ENCODE data around the gene ZNF91. TPM values are rescaled to one million over a fixed set of nuclear protein-coding genes. Genes with fewer than 3 reads are reported as not detected.

Gene ZNF91
- total and polyA plus RNA-seq, 4 donors = 2.9 to 25.9 (median 14.2) TPM

DNA sequence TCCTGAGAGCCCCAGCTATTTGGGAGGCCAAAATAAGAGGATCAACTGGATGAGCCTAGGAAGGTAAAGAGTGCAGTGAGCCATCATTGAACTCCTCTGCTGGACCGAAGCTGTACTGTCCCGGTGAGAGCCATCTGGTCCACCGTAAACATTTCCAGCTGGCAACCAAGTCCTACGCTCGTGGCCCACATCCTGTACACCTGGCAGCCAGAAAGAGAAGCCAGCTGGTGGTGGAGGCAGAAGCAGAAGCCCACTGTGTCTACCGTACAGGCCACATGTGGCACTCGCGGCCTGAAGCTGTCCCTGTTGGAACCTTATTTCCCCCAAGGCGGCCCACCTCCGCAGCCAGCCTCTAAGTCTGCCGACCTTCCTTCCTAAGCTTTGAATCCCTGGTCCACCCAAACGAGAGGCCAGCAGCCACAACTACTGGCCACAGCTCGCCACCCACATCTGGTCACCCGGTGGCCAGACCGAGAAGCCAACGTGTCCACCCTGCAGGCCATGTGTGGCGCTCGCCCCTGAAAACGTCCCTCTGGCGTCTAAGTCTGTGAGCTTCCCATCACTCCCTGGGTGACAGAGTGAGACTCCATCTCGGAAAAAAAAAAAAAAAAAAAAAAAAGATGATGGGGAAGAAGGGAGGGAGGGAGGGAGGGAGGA lies 14.2 kb upstream of the ZNF91 start:
- H3K4me3 ChIP-seq (ENCODE audit: low read depth in 1 of 3, low read length in 3 of 3) = no peak overlapping the region
- no peak for DNase-seq (ENCODE audit: low spot score)
- no peaks in the 10 kb centered on the region for H3K4me1 ChIP-seq (ENCODE audit: control insufficient read depth in 4 of 4, insufficient read depth in 4 of 4, low read length in 3 of 4)
- peaks cover 0 to 15% (median 0%) of the 10 kb centered on the region in 4 donors for H3K9me3 ChIP-seq (ENCODE audit: control insufficient read depth in 4 of 4, low read length in 3 of 4)
- no peak for TF ChIP-seq CTCF (IDR thresholded peaks at IDR 0.05; ENCODE audit: low read depth, low read length, missing input control)
- no peak for TF ChIP-seq RAD21 (IDR thresholded peaks at IDR 0.05)
- TF ChIP-seq FOXA2 (IDR thresholded peaks at IDR 0.05) = no peak
- no peak for TF ChIP-seq JUND (IDR thresholded peaks at IDR 0.05)
- TF ChIP-seq FOXA1 (IDR thresholded peaks at IDR 0.05) = no peak
- TF ChIP-seq ATF3 (IDR thresholded peaks at IDR 0.05) = no peak
- no peak for TF ChIP-seq NR2F2 (IDR thresholded peaks at IDR 0.05)
- TF ChIP-seq SP1 (IDR thresholded peaks at IDR 0.05) = no peak
- TF ChIP-seq HNF4G (IDR thresholded peaks at IDR 0.05) = no peak
- TF ChIP-seq, protein P1, sequence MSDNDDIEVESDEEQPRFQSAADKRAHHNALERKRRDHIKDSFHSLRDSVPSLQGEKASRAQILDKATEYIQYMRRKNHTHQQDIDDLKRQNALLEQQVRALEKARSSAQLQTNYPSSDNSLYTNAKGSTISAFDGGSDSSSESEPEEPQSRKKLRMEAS (IDR thresholded peaks at IDR 0.05) = no peak
- no peak for TF ChIP-seq TAF1 (conservative IDR thresholded peaks at IDR 0.05)
- TF ChIP-seq HNF4A (conservative IDR thresholded peaks at IDR 0.05) = no peak
- no peak for TF ChIP-seq GABPA (IDR thresholded peaks at IDR 0.05 in 1 of 2, conservative IDR thresholded peaks at IDR 0.05 in 1 of 2)
- H3K27me3 ChIP-seq (ENCODE audit: control insufficient read depth in 4 of 4, insufficient read depth in 4 of 4, low read length in 3 of 4) = no peaks in the 10 kb centered on the region
- 87% methylated on average over 21 of the region's 21 CpGs for WGBS
- no peak overlapping the region for H3K27ac ChIP-seq (ENCODE audit: low read depth in 1 of 2, low read length in 2 of 2)
- H3K9ac ChIP-seq (ENCODE audit: low read depth in 1 of 2, low read length in 2 of 2) = no peak overlapping the region
- no peaks in the 10 kb centered on the region for H3K36me3 ChIP-seq (ENCODE audit: control insufficient read depth in 4 of 4, insufficient read depth in 3 of 4, low read depth in 1 of 4, low read length in 3 of 4)

GRCh38 chr19:23407616-23408133 lies 12.4 kb upstream of the ZNF91 start:
- Histone ChIP-seq H3K27ac (ENCODE audit: low read depth in 1 of 2, low read length in 2 of 2) (no peak overlapping the region), H3K9ac (ENCODE audit: low read depth in 1 of 2, low read length in 2 of 2) (no peak overlapping the region), H3K4me3 (ENCODE audit: low read depth in 1 of 3, low read length in 3 of 3) (no peak overlapping the region), H3K27me3 (ENCODE audit: control insufficient read depth in 4 of 4, insufficient read depth in 4 of 4, low read length in 3 of 4) (no peaks in the 10 kb centered on the region), H3K4me1 (ENCODE audit: control insufficient read depth in 4 of 4, insufficient read depth in 4 of 4, low read length in 3 of 4) (no peaks in the 10 kb centered on the region), H3K9me3 (ENCODE audit: control insufficient read depth in 4 of 4, low read length in 3 of 4) (peaks cover 0 to 15% (median under 1%) of the 10 kb centered on the region in 4 donors), H3K36me3 (ENCODE audit: control insufficient read depth in 4 of 4, insufficient read depth in 3 of 4, low read depth in 1 of 4, low read length in 3 of 4) (no peaks in the 10 kb centered on the region)
- 82% methylated on average over 2 of the region's 2 CpGs for WGBS
- DNase-seq (ENCODE audit: low spot score) = no peak
- TF ChIP-seq NR2F2 (IDR thresholded peaks at IDR 0.05) (no peak), JUND (IDR thresholded peaks at IDR 0.05) (no peak), HNF4G (IDR thresholded peaks at IDR 0.05) (no peak), TAF1 (conservative IDR thresholded peaks at IDR 0.05) (no peak), ATF3 (IDR thresholded peaks at IDR 0.05) (no peak), CTCF (IDR thresholded peaks at IDR 0.05; ENCODE audit: low read depth, low read length, missing input control) (no peak), RXRA (IDR thresholded peaks at IDR 0.05) (no peak), EGR1 (IDR thresholded peaks at IDR 0.05; ENCODE audit: low read depth in 2 of 2) (no peak), FOXA2 (IDR thresholded peaks at IDR 0.05) (no peak), FOXA1 (IDR thresholded peaks at IDR 0.05) (no peak), SP1 (IDR thresholded peaks at IDR 0.05) (no peak), RAD21 (IDR thresholded peaks at IDR 0.05) (no peak)
- TF ChIP-seq, protein P1 (IDR thresholded peaks at IDR 0.05) = no peak
- TF ChIP-seq, protein P2, sequence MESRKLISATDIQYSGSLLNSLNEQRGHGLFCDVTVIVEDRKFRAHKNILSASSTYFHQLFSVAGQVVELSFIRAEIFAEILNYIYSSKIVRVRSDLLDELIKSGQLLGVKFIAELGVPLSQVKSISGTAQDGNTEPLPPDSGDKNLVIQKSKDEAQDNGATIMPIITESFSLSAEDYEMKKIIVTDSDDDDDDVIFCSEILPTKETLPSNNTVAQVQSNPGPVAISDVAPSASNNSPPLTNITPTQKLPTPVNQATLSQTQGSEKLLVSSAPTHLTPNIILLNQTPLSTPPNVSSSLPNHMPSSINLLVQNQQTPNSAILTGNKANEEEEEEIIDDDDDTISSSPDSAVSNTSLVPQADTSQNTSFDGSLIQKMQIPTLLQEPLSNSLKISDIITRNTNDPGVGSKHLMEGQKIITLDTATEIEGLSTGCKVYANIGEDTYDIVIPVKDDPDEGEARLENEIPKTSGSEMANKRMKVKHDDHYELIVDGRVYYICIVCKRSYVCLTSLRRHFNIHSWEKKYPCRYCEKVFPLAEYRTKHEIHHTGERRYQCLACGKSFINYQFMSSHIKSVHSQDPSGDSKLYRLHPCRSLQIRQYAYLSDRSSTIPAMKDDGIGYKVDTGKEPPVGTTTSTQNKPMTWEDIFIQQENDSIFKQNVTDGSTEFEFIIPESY (IDR thresholded peaks at IDR 0.05) = no peak
